T-helper 22 cell (primary cell): ENCODE results near the gene SPTLC1.
A peak's percentile ranks its signal among the peaks of the same experiment; 100 is the strongest.
"Not testable (repeated sequence)": the region's sequence is repeated elsewhere in the genome, so short reads cannot be mapped to it uniquely, and the experiment has no call there.

ENCODE experiments used
- DNase-seq: peaks from one replicate; pipeline ENCODE4 v3.0.0-alpha.2; 2020; ENCODE audit warnings: low read depth

Gene SPTLC1

DNA sequence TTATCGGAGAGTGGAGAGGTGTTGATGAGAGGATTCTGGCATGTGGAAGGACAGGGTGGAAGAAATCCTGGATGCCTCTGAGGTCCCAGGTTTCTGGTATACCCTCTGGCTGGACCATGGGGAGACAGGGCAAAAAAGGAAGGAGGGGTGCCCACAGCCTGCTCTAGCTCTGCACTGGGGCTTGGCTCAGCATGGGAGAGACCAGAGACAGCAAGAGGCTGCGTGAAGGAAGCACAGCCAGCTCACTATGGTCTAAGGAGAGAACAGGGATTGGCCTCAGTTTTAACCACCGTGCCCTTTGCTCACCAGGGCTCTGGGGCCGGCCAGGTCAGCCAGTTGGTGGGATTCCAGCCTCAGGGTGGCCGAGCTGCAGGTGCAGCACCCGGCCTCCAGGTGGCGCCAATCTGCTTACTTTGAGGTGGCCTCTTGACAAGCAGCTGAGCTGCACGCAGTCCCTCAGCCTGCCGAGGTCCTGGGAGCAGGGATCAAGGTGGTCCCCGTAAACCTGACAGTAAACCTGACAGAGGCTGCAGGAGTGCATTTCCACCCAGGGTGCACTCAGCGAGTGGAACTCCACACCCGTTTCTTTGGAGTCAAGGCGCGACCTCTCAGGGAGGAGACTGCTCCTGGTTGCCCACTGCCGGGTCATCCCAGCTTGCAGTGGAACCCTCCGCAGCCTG, 25.0 kb upstream of the SPTLC1 start:
- peak; percentile 31 for DNase-seq

- DNase-seq: not testable (repeated sequence)
These were observed 23.8 kb upstream of the SPTLC1 start for GRCh38 chr9:92138960-92139540.

DNA sequence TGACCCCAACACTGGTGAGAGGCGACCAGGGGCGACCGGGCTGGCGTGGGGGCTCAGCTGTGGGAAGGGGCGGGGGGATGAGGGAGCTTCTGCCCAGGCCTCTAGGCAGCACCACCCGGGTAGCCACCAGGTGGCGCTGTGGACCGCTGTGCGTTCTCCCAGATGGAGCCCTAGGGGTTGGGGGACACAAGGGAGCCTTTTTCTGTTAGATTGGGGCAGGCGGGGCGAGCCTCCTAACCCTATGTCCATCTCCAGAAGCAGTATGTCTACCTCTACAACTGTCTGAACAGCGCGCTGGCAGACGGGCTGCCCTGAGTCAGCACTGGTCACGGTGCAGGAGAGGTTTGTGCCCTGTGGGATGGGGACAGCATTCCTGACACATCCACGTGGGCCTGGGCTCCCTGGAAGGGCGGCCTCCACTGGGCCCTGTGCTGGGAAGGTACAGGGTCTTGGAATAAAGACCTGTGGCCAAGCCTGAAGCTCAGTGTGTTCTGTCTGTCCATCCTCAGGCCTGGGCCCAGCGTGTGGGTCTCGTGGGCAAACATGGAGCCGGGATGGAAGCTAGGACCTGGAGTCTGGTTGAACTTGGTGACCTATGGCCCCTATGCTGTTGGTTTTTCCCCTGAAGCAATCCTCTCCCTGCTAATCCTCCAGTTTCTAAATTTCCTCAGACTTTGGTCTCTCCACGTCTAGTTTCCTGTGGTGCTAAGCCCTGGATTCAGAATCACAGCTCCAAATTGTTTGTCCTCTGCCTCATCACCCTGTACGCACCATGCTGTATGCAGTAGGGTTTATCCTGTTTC, 23.1 kb upstream of the SPTLC1 start:
- DNase-seq: peak; percentile 40

DNA sequence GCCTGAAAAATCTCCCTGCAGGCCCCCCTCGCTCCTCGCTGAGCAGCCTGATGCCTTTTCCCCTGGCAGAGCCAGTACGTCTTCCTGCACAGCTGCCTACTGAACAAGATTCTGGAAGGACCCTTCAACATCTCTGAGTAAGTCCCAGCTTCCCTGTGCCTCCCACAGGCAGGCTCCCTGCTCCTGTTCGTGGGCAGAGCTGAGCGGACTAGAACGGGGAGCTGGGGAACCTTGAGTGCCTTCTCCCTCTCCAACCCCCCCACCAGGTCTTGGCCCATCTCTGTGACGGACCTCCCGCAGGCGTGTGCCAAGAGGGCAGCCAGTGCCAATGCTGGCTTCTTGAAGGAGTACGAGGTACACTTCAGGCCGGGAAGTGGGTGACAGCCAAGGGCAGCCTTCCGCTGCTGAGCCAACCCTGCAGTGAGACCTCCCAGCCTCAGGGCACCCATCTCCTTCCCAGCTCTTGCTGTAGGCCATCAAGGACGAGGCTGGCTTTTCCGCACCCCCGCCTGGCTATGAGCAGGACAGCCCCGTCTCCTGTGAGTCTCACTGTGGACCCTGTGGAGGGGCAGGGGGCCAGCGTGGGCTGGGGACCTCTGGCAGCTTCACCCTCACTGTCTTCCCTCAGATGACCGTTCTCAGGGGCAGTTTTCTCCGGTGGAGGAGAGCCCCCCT, 21.1 kb upstream of the SPTLC1 start:
- no peak for DNase-seq

- no peak for DNase-seq
These were observed 20.4 kb upstream of the SPTLC1 start for GRCh38 chr9:92135576-92135975.

- DNase-seq: peak; percentile 45
These were observed 18.9 kb upstream of the SPTLC1 start for GRCh38 chr9:92133949-92134604.

- DNase-seq: not testable (repeated sequence)
These were observed 17.7 kb upstream of the SPTLC1 start for GRCh38 chr9:92132913-92133312.

DNA sequence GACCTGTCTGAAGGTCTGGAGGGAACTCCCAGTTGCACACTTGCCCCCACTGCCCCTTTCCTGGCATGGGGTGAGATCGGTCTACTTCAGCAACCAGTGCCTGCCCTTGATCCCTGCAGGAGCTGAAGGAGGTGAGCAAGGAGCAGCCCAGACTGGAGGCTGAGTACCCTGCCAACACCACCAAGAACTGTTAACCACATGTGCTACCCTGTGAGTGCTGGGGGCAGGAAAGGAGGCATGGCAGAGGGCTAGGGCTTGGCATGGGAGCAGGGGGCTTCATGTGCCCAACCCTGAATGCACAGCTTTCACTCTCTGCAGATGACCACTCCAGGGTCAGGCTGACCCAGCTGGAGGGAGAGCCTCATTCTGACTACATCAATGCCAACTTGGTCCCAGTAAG, 17.3 kb upstream of the SPTLC1 start:
- no peak for DNase-seq

- no peak for DNase-seq
These were observed 7.6 kb upstream of the SPTLC1 start for GRCh38 chr9:92122800-92123199.

DNA sequence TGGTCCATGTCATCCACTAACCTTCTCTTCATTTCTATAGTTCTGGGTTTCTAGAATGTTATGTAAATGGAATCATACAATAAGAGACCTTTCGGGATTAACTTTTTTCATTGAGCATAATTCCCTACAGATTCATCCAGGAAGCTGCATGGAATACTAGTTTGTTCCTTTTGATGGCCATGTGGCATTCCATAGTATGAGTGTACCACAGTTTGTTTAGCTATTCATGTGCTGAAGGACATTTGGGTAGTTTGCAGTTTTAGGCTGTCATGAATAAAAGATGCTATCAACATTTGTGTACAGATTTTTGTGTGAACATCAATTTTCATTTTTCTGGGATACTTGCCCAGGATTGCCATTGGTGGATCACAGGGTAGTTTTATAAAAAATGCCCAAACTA, 6.8 kb upstream of the SPTLC1 start:
- DNase-seq: no peak

DNA sequence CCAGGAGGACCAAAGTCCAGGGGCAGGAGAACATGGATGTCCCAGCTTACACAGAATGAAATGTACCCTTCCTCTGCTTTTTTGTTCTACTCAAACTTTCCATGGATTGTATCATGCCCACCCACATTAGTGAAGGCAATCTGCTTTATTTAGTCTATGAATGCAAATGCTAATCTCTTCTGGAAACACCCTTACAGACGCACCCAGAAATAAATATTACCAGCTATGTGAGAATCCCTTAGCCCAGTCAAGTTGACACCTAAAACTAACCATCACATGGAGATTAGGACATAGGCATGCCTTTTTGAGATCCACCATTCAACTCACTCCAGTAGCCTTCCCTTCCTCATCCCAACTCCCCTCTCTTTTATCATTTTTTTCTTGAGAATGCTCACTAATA, 6.1 kb upstream of the SPTLC1 start:
- no peak for DNase-seq

GRCh38 chr9:92120138-92120537, 4.9 kb upstream of the SPTLC1 start:
- no peak for DNase-seq

GRCh38 chr9:92119586-92119985, 4.4 kb upstream of the SPTLC1 start:
- DNase-seq: no peak

DNA sequence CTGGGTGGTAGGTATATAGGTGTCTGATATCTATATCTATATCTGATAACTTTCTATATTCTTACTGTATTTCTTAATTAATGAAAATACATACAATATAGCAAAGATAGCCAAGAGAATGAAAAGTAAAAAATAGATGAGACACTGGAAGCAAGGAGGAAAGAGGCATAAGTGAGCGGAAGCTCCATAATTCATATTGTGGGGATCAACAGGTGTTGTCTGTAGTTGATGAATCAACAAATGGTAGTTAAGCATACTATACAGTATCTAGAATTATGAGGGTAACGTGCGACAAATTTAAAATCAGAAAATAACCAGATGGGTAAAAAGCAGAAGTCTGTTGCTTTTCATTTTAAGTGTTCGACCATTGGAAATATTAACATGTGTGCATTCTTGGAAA, 7.1 kb downstream of the SPTLC1 start:
- DNase-seq: no peak

DNA sequence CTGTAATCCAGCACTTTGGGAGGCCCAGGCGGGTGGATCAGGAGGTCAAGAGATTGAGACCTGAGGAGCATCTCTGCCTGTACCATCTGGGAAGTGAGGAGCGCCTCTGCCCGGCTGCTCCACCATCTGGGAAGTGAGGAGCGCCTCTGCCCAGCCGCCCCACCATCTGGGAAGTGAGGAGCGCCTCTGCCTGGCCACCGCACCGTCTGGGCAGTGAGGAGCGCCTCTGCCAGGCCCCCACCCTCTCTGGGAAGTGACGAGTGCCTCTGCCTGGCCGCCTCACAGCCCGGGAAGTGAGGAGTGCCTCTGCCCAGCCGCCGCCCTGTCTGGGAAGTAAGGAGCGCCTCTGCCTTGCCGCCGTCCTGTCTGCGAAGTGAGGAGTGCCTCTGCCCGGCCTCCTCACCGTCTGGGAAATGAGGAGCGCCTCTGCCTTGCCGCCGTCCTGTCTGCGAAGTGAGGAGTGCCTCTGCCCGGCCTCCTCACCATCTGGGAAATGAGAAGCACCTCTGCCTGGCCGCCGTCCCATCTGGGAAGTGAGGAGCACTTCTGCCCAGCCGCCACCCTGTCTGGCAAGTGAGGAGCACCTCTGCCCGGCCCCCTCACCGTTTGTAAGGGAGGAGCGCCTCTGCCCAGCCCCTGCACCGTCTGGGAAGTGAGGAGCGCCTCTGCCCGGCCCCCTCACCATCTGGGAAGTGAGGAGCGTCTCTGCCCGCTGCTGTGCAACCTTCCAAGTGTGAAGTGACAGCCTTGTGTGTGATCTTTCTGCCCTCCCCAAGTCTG, 9.6 kb downstream of the SPTLC1 start:
- not testable (repeated sequence) for DNase-seq

- not testable (repeated sequence) for DNase-seq
These were observed 11.6 kb downstream of the SPTLC1 start for GRCh38 chr9:92103601-92104000.

DNA sequence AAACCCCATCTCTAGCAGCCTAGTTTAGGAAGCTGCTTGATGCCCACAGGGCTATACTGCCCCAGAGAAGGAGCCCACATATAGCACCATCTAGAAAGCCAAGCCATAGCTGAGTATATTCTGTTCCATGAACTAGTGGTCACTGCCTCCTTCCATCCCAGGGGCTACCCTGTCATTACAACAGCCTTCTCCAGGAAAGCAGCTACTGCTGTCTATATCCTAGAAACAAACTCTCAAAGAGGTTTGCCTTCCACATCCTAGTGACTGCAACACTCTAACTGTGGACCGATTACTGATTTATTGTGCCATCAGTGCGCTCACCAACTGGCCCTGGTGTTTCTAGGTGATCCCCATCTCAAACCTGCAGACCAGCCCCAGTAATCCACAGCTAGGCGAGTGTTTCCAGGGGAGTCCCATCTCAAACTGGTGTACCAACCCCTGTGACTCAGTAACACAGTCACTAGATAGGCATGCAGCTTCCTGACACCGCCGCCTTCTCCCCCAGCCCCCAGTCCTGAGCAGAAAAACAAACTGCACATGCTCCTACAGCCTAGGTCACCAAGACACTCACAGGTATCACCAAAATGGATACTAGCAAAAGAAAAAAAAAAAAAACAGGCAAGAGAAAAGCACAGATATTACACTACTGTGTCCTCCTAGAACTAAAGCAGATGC, 14.8 kb downstream of the SPTLC1 start:
- no peak for DNase-seq

DNA sequence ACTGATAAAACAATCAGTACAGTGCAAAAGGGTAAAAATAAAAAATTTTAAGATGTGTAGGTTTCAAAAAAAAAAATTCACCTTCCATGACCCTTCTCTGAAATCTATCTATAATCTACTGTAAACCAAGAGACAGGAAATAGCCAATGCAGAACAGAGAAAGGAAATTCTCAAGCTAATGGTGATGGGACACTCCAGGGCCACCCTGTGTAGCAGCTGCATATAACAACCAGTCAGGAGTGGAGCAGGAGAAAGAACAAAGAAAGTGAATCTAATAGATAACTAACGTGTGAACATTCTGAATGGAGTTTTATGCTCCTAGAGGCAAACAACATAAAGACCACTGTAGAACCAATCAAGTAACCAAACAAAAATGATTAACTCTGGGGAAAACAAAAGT, 16.6 kb downstream of the SPTLC1 start:
- DNase-seq: no peak

DNA sequence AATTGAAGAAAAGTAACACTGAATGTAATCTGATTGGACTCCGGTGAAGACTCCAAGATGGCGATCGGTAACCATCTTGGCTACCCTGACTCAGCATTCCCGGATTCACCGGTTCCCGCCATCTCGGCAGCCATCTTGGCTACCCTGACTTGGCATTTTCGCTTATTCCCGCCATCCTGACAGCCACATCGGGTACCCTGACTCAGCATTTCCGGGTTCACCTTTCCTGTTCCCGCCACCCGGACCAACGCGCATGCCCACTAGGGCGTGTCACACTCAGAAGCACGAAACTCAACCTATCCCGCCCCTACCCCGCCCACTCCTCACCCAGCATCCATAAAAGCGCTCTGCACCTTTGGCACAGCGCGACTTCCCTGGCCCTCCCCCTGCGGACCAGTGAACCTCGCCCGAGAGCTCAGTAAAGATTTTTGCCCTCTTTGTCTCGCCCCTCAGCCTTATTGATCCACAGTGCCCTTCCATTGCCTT, 17.2 kb downstream of the SPTLC1 start:
- peak; percentile 20 for DNase-seq

- DNase-seq: no peak
These were observed 20.0 kb downstream of the SPTLC1 start for GRCh38 chr9:92095236-92095635.

GRCh38 chr9:92094655-92095054, 20.6 kb downstream of the SPTLC1 start:
- no peak for DNase-seq
